22Rv1 (cell line): ENCODE results near the gene MCM5.
A peak's percentile ranks its signal among the peaks of the same experiment; 100 is the strongest.
"Not testable (repeated sequence)": the region's sequence is repeated elsewhere in the genome, so short reads cannot be mapped to it uniquely, and the experiment has no call there.

Experiments
- H3K27ac ChIP-seq: fragments of 450-650 bp; 2 replicates; pipeline ENCODE4 v1.5.1; 2017
- ZFX ChIP-seq: fragments of 450-650 bp; IDR thresholded peaks from 2 replicates; pipeline ENCODE4 v1.6.1; 2017; ENCODE audit warnings: antibody characterized with exemption, borderline replicate concordance
- TF ChIP-seq, protein P1 (sequence below): fragments of 450-650 bp; IDR thresholded peaks from 2 replicates; pipeline ENCODE4 v1.5.1; 2017; ENCODE audit warnings: mild to moderate bottlenecking

The MCM5 gene

DNA sequence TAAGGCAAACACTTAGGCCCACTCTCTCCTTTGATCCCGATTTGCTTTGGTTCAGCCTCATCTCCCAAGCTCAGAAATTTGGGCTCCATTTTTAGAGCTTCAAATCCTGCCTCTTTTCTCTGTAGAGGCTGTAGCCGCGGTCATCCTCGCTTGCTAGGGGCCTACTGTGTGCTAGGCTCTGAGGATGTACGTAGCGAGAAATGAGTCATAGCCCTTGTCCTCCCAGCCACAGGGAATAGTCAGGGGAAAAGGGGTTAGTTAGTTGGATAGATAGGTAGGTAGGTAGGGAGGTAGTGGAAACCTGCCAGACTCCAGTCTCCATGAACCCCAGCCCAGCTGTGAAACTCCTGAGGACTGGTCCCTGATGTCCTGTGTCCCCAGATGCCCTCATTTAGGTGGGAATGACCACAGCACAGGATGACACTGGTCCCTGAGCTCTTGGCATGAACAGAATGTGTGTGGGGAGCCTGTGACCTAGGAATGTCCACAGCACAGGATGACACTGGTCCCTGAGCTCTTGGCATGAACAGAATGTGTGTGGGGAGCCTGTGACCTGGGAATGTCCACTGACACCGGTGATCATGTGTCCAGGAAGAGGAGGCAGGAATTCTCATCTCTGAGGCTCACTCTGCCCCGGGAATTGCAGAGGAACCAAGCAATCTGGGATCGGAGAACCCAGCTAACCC is 40.4 kb upstream of the MCM5 start:
- no peak overlapping the region for H3K27ac ChIP-seq
- TF ChIP-seq, protein P1, sequence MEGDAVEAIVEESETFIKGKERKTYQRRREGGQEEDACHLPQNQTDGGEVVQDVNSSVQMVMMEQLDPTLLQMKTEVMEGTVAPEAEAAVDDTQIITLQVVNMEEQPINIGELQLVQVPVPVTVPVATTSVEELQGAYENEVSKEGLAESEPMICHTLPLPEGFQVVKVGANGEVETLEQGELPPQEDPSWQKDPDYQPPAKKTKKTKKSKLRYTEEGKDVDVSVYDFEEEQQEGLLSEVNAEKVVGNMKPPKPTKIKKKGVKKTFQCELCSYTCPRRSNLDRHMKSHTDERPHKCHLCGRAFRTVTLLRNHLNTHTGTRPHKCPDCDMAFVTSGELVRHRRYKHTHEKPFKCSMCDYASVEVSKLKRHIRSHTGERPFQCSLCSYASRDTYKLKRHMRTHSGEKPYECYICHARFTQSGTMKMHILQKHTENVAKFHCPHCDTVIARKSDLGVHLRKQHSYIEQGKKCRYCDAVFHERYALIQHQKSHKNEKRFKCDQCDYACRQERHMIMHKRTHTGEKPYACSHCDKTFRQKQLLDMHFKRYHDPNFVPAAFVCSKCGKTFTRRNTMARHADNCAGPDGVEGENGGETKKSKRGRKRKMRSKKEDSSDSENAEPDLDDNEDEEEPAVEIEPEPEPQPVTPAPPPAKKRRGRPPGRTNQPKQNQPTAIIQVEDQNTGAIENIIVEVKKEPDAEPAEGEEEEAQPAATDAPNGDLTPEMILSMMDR, result no peak

DNA sequence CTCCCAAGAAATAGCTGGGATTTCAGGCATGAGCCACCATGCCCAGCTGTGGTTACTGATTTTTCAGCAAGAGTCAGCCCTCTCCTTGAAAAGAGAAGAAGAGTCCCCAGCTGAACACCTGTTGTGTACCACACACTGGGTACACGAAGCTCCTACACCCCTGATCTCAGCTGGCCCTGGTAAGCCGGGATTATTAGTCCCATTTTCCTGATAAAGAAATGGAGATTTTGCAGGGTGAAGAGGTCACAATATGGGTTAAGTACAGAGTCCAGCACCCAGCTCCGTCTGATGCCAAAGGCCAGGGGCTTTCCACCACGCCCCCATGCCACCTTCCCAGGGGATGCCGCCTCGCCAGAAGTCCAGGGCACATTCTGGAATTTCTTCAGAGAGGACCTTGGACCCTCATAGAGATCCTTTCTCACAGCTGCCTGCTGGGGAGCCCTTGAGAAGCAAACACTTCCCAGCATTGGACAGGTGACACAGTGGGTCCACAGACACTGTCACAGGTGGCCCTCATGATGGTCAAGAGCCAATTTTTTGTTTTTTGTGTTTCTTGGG is 38.9 kb upstream of the MCM5 start:
- TF ChIP-seq ZFX, result no peak
- TF ChIP-seq, protein P1, result no peak

DNA sequence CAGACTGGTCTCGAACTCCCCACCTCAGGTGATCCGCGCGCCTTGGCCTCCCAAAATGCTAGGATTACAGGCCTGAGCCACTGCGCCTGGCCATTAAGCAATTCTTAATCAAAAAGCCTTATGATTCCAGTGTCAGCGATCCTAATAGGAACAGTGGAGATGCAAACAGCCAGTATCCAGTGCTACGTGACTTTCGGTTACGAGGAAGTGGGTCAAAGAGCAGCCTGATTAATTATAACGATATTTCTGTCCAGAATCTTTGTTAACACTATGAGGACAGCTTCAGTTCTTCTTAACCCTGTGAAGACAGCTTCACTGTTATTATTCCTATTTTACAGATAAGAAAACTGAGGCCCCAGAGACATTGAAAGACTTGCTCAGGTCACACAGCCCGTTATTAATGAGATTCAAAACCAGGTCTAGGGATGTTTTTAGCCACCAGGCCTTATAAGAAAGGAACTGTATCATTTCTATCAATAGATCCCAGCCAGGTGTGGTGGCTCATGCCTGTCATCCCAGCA is 36.3 kb upstream of the MCM5 start:
- no peak overlapping the region for H3K27ac ChIP-seq
- TF ChIP-seq, protein P1, result no peak
- no peak for TF ChIP-seq ZFX

More for the DNA sequence above, 38.9 kb upstream of the MCM5 start:
- H3K27ac ChIP-seq, result no peak overlapping the region

DNA sequence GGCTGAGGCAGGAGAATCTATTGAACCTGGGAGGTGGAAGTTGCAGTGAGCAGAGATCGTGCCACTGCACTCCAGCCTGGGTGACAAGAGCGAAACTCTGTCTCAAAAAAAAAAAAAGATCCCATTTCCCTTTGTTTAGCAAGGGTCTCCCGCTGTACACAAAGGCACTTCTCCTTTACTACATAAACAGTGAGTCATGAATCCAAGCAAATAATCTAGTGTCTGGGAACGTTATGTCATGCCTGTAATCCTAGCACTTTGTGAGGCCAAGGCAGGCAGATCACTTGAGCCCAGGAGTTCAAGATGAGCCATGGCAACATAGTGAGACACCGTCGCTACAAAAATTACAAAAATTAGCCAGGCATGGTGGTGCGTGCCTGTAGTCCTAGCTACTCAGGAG is 35.7 kb upstream of the MCM5 start:
- not testable (repeated sequence) for H3K27ac ChIP-seq

DNA sequence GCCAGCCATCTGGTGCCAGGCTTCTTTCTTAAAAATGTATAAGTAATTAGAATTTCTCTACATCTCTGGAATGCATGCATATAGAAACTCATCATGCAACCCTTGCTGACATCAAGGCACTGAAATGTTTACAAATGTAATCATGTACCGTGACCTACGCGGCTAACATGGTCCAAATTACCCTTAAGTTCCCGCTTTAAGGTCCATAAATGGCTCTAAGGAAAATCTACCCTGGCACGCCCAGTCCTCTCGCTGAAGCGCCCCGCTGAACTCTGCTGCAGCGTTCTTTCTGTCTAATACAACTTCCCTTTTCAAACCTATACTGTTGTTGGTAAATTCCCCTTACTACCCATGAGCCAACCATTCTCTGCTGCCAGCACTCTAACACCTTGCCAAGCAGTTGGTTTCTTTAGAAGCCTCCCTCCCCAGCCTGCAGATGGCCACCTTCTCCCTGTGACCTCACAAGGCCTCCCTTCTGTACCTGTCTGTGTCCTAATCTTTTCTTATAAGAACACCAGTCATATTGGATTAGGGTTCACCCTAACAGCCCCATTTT is 32.5 kb upstream of the MCM5 start:
- TF ChIP-seq, protein P1, result no peak; the same call in 1 of the 2 replicates
- TF ChIP-seq ZFX, result no peak
- H3K27ac ChIP-seq, result peak overlapping the region; percentile 53; the same call in 1 of the 2 replicates

DNA sequence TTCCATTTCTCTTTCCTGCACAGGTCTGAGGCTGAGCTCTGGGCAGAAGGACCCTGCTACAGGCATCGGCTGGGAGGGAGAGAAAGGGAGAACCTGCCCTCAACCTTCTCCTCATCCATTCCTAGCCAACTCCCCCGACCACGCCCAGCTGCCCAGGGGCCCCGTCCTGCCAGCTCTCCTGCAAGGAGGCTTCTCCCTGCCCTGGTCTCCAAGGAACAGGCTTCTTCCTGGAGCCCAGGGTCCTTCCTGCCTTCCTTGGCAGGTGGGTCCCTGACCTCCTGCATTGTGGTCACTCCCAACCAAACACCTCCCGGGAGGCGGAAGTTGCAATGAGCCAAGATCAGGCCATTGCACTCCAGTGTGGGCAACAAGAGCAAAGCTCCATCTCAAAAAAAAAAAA is 31.6 kb upstream of the MCM5 start:
- no peak for TF ChIP-seq ZFX
- TF ChIP-seq, protein P1, result no peak
- H3K27ac ChIP-seq, result no peak overlapping the region

DNA sequence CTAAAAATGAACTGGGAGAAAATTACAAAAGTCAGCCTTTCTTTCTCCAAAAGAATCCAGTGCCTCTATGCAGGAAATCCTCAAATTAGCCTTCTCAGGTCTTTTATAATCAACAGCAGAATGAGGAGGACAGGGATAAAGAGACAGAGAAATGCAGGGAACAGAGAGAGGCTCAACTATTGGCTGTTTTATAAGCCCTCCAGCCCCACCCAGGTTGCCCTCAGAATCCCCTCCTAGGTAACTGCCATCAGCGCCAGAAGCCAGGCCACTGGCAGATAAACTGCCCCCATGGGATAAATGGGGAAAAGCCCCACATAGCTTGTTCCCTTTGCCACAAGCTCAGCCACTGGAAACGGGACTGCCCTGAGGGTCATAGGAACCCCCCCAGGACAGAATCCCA is 29.9 kb upstream of the MCM5 start:
- TF ChIP-seq, protein P1, result no peak
- no peak for TF ChIP-seq ZFX
- peak overlapping the region; percentile 29; the same call in 1 of the 2 replicates for H3K27ac ChIP-seq
